ENCODE results near the gene CCDC106. TPM values are rescaled to one million over a fixed set of nuclear protein-coding genes. Genes with fewer than 3 reads are reported as not detected.

CCDC106 gene
- total RNA-seq, 1 donor from 2014 or later, result 18.9 TPM

DNA sequence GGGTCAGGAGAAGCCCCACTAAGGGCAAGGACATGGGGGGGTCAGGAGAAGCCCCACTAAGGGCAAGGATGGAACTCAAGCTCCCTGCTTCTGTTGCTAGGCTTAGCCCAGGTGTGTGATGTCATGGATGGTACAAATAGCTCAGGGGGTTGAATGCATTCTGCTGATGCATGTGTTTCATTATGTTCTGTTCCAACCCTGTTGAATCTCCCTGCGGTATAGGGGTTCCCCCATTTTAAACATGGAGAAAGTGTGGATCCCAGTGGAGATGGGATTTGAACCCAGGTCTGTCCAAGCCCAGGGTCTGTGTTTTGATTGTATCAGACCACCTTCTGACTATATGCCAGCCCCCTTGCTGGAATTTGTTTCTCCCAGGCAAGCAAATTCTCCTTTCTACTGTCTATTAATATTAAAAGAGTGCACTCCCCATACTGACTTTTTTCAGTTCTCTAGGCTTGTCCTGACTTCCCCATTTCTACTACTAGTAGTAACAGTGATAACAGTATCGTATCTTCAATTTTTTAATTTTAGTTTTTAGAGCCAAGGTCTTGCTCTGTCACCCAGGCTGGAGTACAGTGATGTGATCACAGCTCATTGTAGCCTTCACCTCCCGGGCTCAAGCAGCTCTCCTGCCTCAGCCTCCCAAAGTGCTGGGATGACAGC, 35.9 kb upstream of the CCDC106 start:
- Mint-ChIP-seq H3K27me3 (ENCODE audit: low read depth) (no peaks in the 10 kb centered on the region), H3K4me3 (peak overlapping the region; percentile 38), H3K4me1 (peaks cover 16% of the 10 kb centered on the region), H3K27ac (ENCODE audit: unreplicated experiment) (no peak overlapping the region), H3K9me3 (no peaks in the 10 kb centered on the region), H3K36me3 (ENCODE audit: low read depth) (peaks cover 16% of the 10 kb centered on the region)
- DNase-seq (ENCODE audit: low read depth, low spot score), result no peak
- TF ChIP-seq, protein P1, sequence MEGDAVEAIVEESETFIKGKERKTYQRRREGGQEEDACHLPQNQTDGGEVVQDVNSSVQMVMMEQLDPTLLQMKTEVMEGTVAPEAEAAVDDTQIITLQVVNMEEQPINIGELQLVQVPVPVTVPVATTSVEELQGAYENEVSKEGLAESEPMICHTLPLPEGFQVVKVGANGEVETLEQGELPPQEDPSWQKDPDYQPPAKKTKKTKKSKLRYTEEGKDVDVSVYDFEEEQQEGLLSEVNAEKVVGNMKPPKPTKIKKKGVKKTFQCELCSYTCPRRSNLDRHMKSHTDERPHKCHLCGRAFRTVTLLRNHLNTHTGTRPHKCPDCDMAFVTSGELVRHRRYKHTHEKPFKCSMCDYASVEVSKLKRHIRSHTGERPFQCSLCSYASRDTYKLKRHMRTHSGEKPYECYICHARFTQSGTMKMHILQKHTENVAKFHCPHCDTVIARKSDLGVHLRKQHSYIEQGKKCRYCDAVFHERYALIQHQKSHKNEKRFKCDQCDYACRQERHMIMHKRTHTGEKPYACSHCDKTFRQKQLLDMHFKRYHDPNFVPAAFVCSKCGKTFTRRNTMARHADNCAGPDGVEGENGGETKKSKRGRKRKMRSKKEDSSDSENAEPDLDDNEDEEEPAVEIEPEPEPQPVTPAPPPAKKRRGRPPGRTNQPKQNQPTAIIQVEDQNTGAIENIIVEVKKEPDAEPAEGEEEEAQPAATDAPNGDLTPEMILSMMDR (conservative IDR thresholded peaks at IDR 0.05), result no peak

DNA sequence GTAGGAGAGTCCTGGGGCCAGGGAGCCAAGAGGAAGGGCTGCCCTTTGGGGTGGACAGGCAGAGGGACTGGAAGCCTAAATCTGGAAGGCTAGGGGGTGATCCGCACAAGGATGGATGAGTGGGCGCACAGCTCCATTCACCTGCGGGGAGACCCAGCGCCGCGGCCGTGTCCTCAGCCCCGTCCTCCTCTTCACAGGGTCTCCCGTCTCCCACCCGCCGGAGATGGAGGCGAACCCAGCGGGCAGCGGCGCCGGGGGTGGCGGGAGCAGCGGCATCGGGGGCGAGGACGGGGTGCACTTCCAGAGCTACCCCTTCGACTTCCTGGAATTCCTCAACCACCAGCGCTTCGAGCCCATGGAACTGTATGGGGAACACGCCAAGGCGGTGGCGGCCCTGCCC, 34.6 kb upstream of the CCDC106 start:
- Mint-ChIP-seq H3K36me3 (ENCODE audit: low read depth) (peaks cover 20% of the 10 kb centered on the region), H3K27ac (ENCODE audit: unreplicated experiment) (no peak overlapping the region), H3K27me3 (ENCODE audit: low read depth) (no peaks in the 10 kb centered on the region), H3K4me3 (peak overlapping the region; percentile 19), H3K9me3 (no peaks in the 10 kb centered on the region), H3K4me1 (peaks cover 13% of the 10 kb centered on the region)
- DNase-seq (ENCODE audit: low read depth, low spot score), result no peak
- TF ChIP-seq, protein P1 (conservative IDR thresholded peaks at IDR 0.05), result no peak

DNA sequence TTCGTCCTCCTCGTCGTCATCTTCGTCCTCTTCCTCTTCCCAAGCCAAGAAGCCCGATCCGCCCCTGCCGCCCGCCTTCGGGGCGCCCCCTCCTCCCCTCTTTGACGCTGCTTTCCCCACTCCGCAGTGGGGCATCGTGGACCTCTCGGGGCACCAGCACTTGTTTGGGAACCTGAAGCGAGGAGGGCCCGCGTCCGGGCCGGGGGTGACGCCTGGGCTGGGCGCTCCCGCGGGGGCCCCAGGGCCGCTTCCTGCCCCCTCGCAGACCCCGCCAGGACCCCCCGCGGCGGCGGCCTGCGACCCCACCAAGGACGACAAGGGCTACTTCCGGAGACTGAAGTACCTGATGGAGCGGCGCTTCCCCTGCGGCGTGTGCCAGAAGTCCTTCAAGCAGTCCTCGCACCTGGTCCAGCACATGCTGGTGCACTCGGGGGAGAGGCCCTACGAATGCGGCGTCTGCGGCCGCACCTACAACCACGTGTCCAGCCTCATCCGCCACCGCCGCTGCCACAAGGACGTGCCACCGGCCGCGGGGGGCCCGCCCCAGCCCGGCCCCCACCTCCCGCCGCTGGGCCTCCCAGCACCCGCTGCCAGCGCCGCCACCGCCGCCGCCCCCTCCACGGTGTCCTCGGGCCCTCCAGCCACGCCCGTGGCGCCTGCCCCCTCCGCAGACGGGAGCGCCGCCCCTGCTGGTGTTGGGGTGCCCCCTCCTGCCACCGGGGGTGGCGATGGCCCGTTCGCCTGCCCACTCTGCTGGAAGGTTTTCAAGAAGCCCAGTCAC, 33.9 kb upstream of the CCDC106 start:
- TF ChIP-seq, protein P1 (conservative IDR thresholded peaks at IDR 0.05), result no peak
- DNase-seq (ENCODE audit: low read depth, low spot score), result no peak
- Mint-ChIP-seq H3K4me3 (no peak overlapping the region), H3K9me3 (no peaks in the 10 kb centered on the region), H3K36me3 (ENCODE audit: low read depth) (peaks cover 20% of the 10 kb centered on the region), H3K4me1 (peaks cover 8% of the 10 kb centered on the region), H3K27ac (ENCODE audit: unreplicated experiment) (no peak overlapping the region), H3K27me3 (ENCODE audit: low read depth) (no peaks in the 10 kb centered on the region)

DNA sequence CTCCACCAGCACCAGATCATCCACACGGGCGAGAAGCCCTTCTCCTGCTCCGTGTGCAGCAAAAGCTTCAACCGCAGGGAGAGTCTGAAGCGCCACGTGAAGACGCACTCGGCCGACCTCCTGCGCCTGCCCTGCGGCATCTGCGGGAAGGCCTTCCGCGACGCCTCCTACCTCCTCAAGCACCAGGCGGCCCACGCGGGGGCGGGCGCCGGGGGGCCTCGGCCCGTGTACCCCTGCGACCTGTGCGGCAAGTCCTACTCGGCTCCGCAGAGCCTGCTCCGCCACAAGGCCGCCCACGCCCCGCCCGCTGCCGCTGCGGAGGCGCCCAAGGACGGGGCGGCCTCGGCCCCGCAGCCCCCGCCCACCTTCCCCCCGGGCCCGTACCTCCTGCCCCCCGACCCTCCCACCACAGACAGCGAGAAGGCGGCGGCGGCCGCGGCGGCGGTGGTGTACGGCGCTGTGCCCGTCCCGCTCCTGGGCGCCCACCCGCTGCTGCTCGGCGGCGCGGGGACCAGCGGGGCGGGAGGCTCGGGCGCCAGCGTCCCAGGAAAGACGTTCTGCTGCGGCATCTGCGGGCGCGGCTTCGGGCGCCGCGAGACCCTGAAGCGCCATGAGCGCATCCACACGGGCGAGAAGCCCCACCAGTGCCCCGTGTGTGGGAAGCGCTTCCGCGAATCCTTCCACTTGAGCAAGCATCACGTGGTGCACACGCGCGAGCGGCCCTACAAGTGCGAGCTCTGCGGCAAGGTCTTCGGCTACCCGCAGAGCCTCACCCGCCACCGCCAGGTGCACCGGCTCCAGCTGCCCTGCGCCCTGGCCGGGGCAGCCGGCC, 33.1 kb upstream of the CCDC106 start:
- Mint-ChIP-seq H3K36me3 (ENCODE audit: low read depth) (peaks cover 15% of the 10 kb centered on the region), H3K9me3 (no peaks in the 10 kb centered on the region), H3K27me3 (ENCODE audit: low read depth) (no peaks in the 10 kb centered on the region), H3K4me3 (no peak overlapping the region), H3K27ac (ENCODE audit: unreplicated experiment) (no peak overlapping the region), H3K4me1 (peaks cover 4% of the 10 kb centered on the region)
- DNase-seq (ENCODE audit: low read depth, low spot score), result no peak
- TF ChIP-seq, protein P1 (conservative IDR thresholded peaks at IDR 0.05), result no peak

DNA sequence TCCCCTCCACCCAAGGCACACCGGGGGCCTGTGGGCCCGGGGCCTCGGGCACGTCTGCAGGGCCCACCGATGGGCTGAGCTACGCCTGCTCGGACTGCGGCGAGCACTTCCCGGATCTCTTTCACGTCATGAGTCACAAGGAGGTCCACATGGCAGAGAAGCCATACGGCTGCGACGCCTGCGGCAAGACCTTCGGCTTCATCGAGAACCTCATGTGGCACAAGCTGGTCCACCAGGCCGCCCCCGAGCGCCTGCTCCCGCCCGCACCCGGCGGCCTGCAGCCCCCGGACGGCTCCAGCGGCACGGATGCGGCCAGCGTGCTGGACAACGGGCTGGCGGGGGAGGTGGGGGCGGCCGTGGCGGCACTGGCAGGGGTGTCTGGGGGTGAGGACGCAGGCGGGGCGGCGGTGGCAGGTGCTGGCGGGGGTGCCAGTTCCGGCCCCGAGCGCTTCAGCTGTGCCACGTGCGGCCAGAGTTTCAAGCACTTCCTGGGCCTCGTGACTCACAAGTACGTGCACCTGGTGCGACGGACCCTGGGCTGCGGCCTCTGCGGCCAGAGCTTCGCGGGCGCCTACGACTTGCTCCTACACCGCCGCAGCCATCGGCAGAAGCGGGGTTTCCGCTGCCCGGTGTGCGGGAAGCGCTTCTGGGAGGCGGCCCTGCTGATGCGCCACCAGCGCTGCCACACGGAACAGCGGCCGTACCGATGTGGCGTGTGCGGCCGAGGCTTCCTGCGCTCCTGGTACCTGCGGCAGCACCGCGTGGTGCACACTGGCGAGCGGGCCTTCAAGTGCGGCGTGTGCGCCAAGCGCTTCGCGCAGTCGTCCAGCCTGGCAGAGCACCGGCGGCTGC, 32.2 kb upstream of the CCDC106 start:
- peaks cover 4% of the 10 kb centered on the region for H3K4me1 Mint-ChIP-seq
- TF ChIP-seq, protein P1 (conservative IDR thresholded peaks at IDR 0.05), result no peak
- peaks cover 16% of the 10 kb centered on the region for H3K36me3 Mint-ChIP-seq (ENCODE audit: low read depth)
- no peak overlapping the region for H3K27ac Mint-ChIP-seq (ENCODE audit: unreplicated experiment)
- DNase-seq (ENCODE audit: low read depth, low spot score), result no peak
- no peaks in the 10 kb centered on the region for H3K27me3 Mint-ChIP-seq (ENCODE audit: low read depth)
- no peaks in the 10 kb centered on the region for H3K9me3 Mint-ChIP-seq
- no peak overlapping the region for H3K4me3 Mint-ChIP-seq

Data from neural crest cell (in vitro differentiated cells).